CD4-positive, alpha-beta T cell treated with Interleukin-10 for 1 hour (primary cell): ENCODE measurements around the gene INTS11.

Experiments used
- DNase-seq: peaks from one replicate; pipeline ENCODE4 v3.0.0-alpha.2; 2020

The INTS11 gene

GRCh38 chr1:1284221-1285101, 40.0 kb downstream of the INTS11 start:
- no peak for DNase-seq

DNA sequence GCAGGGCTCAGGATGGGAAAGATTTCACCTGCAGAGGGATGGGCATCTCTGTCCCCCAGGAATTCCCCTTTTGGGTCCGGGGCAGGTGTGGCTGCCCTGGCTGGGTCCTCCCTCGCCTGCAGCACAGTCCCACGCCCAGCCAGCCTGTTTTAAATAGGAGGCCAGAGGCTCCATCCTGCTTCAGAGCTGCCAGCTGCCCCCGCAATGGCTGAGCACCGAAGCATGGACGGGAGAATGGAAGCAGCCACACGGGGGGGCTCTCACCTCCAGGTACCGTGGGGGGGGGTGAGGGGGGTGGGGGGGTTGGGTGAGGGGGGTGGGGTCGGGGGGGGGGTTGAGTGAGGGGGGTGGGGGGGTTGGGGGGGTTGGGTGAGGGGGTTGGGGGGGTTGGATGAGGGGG, 40.6 kb downstream of the INTS11 start:
- no peak for DNase-seq

- DNase-seq, result no peak
Observed at GRCh38 chr1:1282998-1283397, 41.5 kb downstream of the INTS11 start.

DNA sequence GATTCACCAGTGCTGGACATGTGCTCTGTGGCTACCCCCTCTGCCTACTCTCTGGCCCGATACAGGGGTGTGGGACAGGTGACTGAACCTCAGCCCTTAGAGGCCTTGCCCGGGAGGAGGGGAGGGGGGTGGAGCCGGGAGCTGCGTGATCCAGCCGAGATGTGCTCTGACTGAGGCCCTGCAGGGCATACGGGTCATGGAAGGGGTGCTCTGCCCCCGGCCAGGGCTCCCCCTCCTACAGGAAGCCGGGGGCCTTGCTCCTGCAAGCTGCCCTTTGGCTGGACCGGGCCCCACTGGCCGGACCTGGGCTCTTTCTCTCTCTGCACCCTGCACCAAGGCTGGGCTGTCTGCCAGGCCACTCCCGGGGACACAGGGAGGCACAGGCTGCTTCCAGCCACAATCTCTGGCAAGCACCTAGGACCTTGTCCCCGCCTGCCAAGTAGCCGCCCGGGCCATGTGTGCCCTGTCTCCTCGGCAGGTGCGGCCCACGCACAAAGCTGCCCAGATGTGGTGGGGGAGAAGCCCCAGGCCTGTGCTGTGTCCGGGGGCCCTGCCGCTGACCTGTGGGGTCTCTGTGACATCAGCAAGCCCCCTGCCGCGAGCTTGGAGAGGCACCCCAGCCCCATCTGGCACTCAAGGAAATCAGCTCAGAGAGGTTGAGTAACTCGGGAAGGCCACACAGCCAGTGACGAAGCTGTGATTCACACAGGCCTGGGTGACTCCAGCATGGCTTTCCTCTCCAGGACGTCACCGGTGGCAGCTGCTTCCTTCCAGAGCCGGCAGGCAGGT, 42.7 kb downstream of the INTS11 start:
- DNase-seq, result no peak

DNA sequence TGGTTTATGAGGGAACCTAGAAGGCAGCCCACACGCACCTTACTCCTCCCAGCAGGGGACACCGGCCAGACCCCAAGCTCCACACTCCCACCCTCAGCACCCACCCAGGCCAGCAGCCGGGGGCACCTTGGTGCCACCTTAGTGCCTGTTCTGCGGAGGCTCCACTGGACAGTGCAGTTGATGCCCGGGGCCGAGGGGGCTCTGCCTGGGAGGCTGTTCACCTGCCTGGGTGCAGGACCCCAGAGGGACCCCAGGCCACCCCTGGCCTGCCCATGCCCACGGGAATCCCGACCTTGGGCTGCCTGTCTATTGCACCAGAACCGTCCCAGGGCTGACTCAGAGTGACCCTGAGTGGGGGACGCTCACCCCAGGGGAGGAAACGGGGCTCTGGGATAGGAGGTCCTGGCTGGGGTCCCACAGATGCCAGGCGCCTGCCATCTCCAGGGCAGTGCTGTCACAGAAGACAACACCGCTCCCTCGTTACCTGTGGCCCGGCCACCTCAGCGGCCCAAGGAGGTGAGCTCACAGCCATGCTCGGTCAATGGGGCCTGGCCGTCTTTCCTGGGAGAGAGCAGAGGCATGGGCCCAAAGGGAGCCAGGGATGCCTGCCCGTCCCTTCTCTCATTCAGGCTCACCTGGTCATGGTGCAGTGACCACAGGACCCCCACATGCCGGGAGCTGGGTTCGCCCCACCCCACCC, 43.5 kb downstream of the INTS11 start:
- no peak for DNase-seq

DNA sequence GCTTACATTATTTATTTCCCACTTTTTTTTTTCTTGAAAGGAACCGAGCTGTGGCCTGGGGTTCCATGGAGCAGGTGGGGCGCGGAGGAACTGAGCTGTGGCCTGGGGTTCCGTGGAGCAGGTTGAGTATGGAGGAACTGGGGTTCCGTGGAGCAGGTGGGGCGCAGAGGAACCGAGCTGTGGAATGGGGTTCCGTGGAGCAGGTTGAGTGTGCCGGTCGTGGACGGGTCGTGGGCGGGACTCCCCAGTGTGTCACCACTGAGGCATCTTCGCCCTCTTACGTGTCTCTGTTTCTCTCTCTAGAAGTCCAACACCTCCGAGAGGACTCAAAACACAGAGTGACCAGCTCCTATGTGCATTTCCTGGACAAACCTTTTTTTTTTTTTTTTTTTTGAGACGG, 45.4 kb downstream of the INTS11 start:
- DNase-seq, result no peak

DNA sequence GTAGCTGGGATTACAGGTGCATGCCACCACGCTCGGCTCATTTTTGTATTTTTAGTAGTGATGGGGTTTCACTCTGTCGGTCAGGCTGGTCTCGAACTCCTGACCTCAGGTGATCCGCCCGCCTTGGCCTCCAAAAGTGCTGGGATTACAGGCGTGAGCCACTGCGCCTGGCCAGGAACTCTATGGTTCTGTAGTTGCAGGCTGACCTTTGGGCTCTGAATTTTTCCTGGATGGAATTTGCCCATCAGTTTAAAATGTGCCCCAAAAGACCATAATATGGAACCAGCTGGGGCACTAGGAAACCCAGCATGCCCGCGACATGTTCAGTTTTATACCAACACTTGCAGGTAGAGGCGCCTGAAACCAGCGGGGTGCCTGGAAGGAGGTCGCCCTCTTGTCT, 45.8 kb downstream of the INTS11 start:
- no peak for DNase-seq

DNA sequence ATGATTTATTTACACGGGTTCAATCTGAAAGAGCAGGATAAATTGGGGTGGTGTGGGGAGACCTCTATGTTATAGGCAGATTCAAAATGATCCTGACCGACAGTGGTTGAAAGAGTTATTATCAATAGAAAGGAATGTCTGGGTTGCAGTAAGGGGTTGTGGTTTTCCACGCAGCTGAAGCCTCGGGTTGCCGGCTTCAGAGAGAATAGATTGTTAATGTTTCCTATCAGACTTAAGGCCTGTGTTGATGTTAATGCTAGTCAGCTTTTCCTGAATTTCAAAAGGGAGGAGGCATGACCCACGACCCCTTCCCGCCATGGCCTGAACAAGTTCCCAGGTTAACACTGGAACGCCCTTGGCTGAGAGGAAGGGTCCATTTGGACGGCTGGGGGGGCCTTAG, 48.6 kb downstream of the INTS11 start:
- no peak for DNase-seq

GRCh38 chr1:1274931-1275431, 49.5 kb downstream of the INTS11 start:
- DNase-seq, result no peak

GRCh38 chr1:1274299-1274930, 50.0 kb downstream of the INTS11 start:
- DNase-seq, result no peak

- DNase-seq, result peak; percentile 93
Observed at GRCh38 chr1:1273512-1274298, 50.8 kb downstream of the INTS11 start, which contains the start of gene UBE2J2. Gene UBE2J2 (minus strand): TSS chr1:1273854. CDS start chr1:1267992, 5,862 bp downstream.

- no peak for DNase-seq
Observed at GRCh38 chr1:1273209-1273511, 51.3 kb downstream of the INTS11 start.

- DNase-seq, result no peak
Observed at GRCh38 chr1:1272341-1273208, 51.9 kb downstream of the INTS11 start.

GRCh38 chr1:1270813-1271212, 53.6 kb downstream of the INTS11 start:
- DNase-seq, result no peak

DNA sequence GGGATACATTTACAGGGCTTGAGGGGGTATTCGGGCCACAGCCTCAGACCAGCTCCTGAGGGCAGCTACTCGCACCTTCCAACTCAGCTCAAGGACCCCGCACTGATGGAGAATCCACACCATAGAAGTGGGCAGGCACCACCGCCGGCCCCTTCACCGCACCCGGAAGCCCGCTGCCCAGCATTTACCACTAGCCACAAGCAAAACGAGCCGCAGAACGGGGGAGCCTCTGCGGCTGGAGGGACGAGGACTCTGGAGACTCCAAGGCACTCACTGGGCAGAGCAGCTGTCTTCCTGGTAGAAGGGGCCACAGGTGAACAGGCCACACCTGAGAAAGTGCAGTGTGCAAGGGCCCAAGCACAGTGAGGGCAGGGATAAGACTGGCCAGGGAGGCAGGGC, 56.2 kb downstream of the INTS11 start:
- DNase-seq, result no peak

DNA sequence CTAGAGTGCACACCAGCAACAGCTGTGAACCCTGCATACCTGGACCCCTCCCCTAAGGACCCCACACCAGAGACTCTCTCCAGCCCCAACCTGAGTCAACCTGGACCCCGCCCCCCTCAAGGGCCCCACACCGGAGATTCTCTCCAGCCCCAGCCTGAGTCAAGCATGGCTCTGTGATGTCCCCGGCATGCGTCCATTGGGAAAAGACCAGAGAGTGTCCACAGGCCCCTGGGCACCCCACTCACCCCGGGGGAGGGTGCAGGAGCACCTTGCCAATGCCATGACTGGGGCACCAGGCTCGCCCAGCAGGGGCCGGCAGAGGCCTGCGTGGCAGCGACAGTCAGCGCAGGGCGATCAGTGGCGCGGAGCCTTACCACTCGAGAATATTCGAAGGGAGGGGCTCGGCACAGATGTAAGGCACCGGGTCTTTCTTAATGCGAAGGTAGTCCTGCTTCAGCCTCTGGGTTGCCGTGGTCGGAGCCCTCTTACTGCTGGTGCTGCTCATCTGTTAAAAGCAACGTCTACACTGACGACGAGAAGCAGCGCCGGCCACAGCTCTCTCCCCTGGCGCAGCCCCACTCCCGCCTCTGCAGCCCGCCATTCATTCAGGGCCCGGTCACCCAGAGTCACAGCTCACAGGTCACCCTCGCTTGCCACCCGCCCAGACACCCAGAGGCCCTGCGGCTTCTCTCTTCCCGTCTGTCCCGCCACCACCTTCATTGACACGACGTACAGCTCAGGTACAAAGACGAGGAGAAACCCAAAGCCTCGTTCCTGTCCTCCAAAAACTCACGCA, 56.8 kb downstream of the INTS11 start:
- DNase-seq, result no peak

DNA sequence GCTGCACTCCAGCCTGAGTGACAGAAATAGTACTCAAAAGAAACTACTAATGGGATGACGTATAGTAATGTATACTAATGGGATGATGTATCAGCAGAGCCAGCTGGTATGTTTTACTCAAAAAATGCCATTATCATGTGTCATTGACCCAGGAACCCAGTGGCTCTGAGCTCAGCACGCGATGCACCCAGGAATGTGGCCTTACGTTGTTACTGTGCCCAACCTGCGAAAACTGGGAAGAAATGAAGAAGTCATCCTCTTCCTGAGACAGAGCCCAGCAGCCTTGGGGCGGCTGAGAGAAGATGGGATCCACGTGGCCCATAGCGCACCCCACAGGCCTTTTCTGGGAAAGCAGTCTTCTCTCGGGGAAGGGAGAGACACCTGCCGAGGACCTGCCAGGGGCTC, 59.6 kb downstream of the INTS11 start:
- no peak for DNase-seq

GRCh38 chr1:1264026-1264425, 60.4 kb downstream of the INTS11 start:
- no peak for DNase-seq

DNA sequence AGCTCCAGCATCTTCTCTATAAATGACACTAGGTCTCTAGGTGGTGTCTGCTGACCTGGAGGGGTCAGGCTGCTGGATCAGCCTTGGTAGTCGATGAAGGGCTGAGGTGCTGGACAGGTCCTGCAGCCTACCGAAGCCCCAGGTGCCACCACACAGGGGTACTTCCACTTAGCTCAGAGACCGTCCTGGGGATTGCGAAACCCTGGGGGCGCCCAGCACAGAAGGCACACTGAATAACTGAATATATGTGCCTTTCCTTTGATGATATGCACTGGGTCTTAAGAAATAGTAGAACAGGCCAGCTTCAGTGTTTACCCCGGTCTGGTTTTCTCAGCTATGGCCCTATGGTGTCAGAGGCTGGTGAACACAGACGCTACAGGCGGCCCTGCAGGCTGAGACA, 61.7 kb downstream of the INTS11 start:
- DNase-seq, result no peak

DNA sequence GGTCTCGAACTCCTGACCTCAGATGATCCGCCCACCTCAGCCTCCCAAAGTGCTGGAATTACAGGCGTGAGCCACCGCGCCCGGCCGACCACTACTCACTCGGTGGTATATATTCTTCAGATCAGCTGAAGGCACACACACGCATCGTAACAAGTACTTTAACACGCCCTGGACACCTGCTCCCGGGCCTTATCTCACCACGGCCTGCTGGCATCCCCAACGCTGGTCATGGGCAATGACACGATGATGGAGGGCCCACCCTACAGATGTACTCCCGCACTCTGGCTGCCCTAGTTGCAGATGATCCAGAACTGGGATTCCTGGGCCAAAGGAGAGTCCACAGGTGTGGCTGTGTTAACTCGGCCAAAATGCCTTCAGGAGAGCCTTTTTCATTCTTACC, 62.4 kb downstream of the INTS11 start:
- no peak for DNase-seq
